Hematopoietic multipotent progenitor cell (in vitro differentiated cells): ENCODE data around the gene ADAM19. TPM values are rescaled to one million over a fixed set of nuclear protein-coding genes. Genes with fewer than 3 reads are reported as not detected.

ENCODE experiments used
- DNase-seq, 3 donors: peaks; one replicate each; pipeline ENCODE4 v3.0.0-alpha.2; 2011 to 2015; ENCODE audit warnings: low read depth in 2 of 3, low spot score in 2 of 3
- total RNA-seq: library from RNA; depleted of rRNA; stranded (reverse); fragments of >200 nt; gene quantifications from one replicate; pipeline ENCODE4 v1.2.3, GENCODE V29; 2012

ADAM19 gene
- total RNA-seq, 1 donor = 2.2 TPM

GRCh38 chr5:157545610-157546310 lies 29.8 kb downstream of the ADAM19 start:
- no peak for DNase-seq

DNA sequence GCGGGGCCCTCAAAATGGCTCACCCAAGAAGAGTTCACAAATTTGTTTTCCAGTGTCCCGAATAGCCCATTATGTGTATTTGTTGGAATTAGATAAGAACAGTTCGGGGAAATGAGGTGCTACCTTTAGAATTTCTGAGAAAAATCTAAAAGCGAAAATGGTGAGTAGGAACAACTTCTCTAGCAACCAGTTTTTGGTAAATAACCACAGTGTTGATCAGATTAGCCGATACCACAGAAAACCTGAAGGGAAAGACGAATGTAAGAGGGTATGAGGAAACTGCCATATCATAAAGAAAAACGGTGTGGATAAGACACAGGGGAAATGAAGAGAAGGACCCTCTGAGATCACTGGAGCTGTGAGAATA lies 31.0 kb downstream of the ADAM19 start:
- peak in 1 of 3 donors; percentile 8 for DNase-seq

DNA sequence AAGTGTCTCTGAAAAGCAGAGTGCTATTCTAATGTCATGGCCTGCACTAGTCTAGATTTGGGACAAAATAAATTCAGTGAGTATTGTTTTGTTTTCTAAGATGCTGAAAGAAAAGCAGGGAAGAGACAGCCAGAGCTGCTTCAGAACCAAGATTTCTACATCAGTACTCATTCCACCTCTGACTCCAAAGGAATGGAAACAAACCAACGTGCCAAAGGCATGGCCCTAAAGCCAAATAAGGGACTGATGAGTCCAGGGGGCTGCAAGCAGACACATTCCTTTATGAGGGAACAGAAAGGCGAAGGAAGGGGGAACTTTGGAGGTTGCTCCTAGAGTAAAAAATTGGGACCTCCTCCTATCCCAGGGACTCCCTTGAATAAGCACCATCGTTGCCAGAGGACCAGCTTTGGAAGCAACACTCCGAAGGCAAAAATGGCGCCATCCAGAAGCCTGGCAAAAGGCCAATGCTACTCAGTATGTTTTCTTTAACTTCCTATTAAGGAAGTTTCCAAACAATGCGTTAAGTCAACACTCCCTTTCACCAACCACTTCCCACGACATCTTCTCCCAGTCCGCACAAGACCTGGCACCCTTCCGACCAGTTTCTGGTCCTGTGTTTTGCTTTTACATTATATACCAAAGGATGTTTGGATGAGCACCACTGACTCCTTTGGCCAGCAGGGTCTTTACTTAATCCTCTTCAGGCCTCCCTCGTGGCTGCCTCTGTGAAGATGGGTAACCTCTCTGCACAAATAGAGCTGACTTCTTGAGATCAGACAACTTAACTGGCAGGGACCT lies 31.6 kb downstream of the ADAM19 start:
- no peak for DNase-seq

DNA sequence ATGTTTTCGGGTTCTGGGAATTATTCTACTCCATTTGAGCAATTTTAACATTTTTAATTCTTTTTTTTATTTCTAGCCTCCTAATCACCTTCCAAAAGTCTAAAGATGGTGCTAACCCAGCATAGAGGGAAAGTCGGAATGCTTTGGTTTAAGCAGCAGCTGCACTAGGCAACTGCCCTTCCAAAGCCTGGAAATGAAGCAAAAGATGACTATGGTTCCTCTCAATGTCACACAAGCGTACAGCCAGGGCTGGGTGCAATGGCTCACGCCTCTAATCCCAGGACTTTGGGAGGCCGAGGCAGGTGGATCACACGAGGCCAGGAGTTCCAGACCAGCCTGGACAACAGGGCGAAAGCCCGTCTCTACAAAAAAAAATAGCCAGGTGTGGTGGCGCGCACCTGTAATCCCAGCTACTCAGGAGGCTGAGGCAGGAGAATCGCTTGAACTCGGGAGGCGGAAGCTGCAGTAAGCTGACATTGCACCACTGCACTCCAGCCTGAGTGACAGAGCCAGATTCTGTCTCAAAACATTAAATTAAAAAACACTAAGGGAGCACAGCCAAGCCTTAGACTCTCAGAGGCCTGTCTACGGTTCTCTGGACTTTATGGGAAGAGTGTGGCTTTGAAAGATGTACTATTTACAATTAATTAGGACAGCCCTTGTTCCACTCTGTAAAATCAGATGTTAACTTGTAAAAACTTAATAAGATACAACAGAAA lies 33.1 kb downstream of the ADAM19 start:
- DNase-seq = no peak

- DNase-seq = no peak
Measured at GRCh38 chr5:157541447-157542118, 34.0 kb downstream of the ADAM19 start.

GRCh38 chr5:157540707-157541446 lies 34.7 kb downstream of the ADAM19 start:
- no peak for DNase-seq

DNA sequence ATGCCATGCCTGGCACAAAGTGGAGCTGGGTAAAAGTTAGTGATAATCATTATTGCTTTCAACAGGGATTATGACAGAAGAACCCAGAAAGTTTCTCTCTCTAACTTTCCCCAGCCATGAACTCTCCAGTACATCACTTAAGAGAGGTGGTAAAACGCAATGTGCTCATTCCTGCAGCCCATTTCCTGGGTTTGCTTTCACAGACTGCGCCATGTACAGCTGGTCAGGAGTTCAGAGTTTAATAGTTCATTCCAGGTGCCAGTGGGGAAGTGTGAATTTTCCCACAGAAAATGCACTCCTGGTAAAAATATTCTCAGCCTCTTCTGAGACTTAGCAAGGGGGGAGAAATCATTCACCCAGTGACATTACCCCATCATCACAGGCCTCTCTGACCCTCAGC lies 35.5 kb downstream of the ADAM19 start:
- no peak for DNase-seq

- no peak for DNase-seq
Measured at GRCh38 chr5:157539503-157540022, 36.0 kb downstream of the ADAM19 start.

- no peak for DNase-seq
Measured at GRCh38 chr5:157538311-157538710, 37.3 kb downstream of the ADAM19 start.

DNA sequence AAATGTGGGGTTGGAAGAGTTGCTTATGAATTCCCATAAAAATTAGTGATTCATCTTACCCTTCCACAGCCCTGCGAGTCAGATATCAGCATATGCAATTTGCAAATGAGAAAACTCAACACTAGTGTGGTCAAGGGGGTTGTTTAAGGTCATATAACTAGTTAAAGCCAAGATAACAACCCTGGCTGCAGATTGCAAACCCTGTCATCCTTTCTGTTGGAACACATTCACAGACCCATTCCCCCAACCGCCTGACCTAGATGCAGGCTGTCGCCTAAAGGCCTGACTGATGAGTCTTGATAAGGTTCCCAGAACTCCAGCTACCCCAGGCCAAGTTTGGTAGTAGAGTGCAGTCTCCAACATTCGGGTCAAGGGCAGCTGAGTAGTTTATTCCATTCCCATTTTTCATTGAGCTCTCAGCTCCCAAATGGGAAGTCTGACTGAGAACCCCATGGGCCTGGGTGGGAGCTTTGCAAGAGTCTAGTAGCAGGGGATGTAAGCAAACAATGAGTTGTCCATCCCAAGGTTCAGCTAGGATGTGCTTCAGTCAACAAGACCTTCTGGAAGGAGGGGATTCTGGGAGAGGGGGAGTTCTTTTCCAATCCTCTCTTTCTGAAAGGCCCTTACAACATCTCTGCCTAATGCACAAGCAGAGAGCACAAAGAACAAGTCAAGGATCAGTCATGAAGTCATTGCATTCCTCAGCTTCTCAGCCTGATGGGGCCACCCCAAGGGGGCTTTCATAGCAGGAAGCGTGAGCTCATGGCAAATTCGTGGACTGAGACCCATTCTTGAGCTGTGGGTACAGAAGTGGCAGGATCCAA lies 40.3 kb downstream of the ADAM19 start:
- no peak for DNase-seq

- no peak for DNase-seq
Measured at GRCh38 chr5:157533011-157533481, 42.5 kb downstream of the ADAM19 start.

DNA sequence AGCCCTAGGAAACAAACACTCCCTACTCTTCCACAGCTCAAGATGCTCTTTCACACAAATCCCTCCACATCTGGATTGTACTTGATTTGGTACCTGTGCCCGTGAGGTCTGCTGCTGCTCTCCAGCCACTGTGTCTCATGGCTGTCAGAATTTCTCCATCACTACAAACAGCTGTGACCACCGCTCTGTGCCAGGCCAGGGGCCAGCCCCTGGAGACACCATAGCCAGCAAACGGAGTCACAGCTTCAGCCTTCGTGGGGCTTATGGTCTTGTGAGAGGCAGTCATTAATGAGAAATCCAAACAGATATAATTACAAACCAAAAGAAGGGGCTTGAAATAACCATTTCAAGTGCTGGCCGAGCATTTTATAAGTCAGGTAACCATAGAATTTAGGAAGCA lies 43.6 kb downstream of the ADAM19 start:
- no peak for DNase-seq

DNA sequence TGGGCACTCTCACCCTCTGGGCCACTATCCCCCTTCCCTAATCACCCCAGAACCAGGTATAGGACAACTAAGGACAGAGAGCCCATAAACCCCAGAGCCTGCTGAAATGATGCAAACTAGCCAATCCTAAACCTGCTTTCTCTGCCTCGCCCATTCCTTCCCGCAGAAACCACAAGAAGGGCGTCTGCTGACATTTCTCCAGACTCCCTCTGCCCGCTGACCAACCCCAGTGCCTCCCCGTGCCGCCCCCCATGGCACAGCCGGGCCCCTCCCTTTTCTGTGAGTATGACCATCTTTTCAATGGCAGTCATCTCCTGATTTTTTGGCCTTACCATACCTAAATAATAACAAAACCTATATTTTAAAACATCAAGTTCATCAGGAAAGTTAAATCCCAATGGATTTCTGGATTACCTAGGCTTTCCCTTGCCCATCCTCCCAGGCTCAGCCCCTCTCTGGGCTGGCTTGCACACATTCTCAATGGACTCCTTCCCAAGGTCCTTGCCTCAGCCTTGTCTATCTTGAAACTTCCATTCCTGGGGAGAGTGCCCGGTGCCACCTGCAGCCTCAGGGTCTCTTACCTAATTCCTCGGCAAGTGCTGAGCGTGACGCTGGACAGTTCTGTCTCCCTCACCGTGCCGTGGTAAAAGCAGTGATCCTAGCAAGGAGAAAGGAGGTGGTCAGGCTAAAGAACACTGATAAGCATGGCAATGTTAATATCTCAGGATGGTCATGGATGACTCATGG lies 45.2 kb downstream of the ADAM19 start:
- no peak for DNase-seq

GRCh38 chr5:157529002-157529401 lies 46.6 kb downstream of the ADAM19 start:
- DNase-seq = no peak

DNA sequence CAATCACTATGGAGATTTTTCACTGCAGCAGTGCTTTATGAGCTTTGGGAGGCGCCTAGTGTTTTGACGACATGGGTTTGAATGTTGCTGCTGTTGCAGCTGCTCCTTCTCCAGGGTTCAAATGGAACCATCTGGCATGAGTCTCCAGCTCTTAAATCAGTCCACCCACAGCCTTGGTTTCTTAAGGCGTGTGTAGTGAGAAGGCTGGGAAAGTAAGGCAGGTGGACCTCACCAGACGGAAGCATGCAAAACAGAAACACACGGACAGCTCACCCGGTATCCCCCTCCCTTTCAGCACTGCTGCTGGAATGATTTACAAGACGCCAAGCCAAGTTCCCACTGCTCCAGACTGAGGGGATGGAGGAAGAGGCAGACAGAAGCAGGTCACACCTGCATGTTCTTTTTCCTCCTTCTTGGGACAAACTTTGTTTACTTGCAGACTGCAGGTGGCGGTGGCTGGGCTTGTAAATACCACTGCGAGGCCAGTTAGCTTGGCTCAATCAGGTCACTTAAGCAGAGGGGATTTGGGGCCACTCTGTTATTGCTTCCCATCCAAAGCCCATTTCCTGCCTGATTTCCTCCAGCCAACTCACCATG lies 47.4 kb downstream of the ADAM19 start:
- no peak for DNase-seq

GRCh38 chr5:157524887-157525286 lies 50.7 kb downstream of the ADAM19 start:
- no peak for DNase-seq

- no peak for DNase-seq
Measured at GRCh38 chr5:157523976-157524375, 51.6 kb downstream of the ADAM19 start.

GRCh38 chr5:157521704-157522029 lies 53.9 kb downstream of the ADAM19 start:
- no peak for DNase-seq
